CD4-positive, alpha-beta memory T cell (primary cell): Measurements from ENCODE around the gene ATP10A. TPM values are rescaled to one million over a fixed set of nuclear protein-coding genes. Genes with fewer than 3 reads are reported as not detected.
A peak's percentile ranks its signal among the peaks of the same experiment; 100 is the strongest.
"Not testable (repeated sequence)": the region's sequence is repeated elsewhere in the genome, so short reads cannot be mapped to it uniquely, and the experiment has no call there.

ENCODE experiments used
- CTCF ChIA-PET: fragments of 350-600 bp; sonication (Branson Sonifier 250); formaldehyde crosslinking; loops from one replicate; lab custom pipeline; 2021; ENCODE audit warnings: inconsistent platforms; ENCODE audit not compliant: partially characterized antibody; lab: Charles Lee
- POLR2A ChIA-PET: fragments of 350-600 bp; sonication (Branson Sonifier 250); formaldehyde crosslinking; loops from one replicate; lab custom pipeline; 2021; ENCODE audit not compliant: partially characterized antibody; lab: Charles Lee
- DNase-seq, 5 donors: peaks; one replicate each; pipeline versions ENCODE4 v3.0.0 to v3.0.0-alpha.2; 2020 to 2022; ENCODE audit warnings: mixed read lengths in 1 of 5
- H3K27ac ChIP-seq: one replicate; pipeline ENCODE4 v1.7.0; 2013; ENCODE audit warnings: low read depth, low read length
- H3K27me3 ChIP-seq: 2 replicates; pipeline ENCODE4 v1.7.0; 2013; ENCODE audit warnings: mild to moderate bottlenecking, low read length, moderate library complexity; ENCODE audit not compliant: insufficient read depth
- H3K36me3 ChIP-seq: 2 replicates; pipeline ENCODE4 v1.7.0; 2013; ENCODE audit warnings: mild to moderate bottlenecking, low read length, moderate library complexity; ENCODE audit not compliant: insufficient read depth
- H3K4me1 ChIP-seq: 2 replicates; pipeline ENCODE4 v1.7.0; 2013; ENCODE audit warnings: mild to moderate bottlenecking, low read length, moderate library complexity; ENCODE audit not compliant: insufficient read depth
- H3K4me3 ChIP-seq, 2 donors: one replicate each; pipeline ENCODE4 v1.7.0; 2013; ENCODE audit warnings: low read length in 2 of 2, mild to moderate bottlenecking in 1 of 2
- H3K9me3 ChIP-seq, 2 donors: one replicate each; pipeline ENCODE4 v1.7.0; 2013; ENCODE audit warnings: low read length in 2 of 2, control low read depth in 1 of 2; ENCODE audit not compliant: control insufficient read depth in 1 of 2
- H3K27ac Mint-ChIP-seq, 7 donors: one replicate each; pipeline ENCODE4 v1.8.0; 2020 to 2021; ENCODE audit warnings: mixed read lengths in 7 of 7, mild to moderate bottlenecking in 6 of 7, inconsistent platforms in 3 of 7, moderate library complexity in 3 of 7
- H3K27me3 Mint-ChIP-seq, 2 donors: one replicate each; pipeline ENCODE4 v1.8.0; 2020 to 2021; ENCODE audit warnings: mixed read lengths in 2 of 2
- H3K36me3 Mint-ChIP-seq, 2 donors: one replicate each; pipeline ENCODE4 v1.8.0; 2020 to 2021; ENCODE audit warnings: mixed read lengths in 2 of 2, inconsistent platforms in 1 of 2, mild to moderate bottlenecking in 1 of 2
- H3K4me1 Mint-ChIP-seq, 4 donors: one replicate each; pipeline ENCODE4 v1.8.0; 2020 to 2021; ENCODE audit warnings: mixed read lengths in 4 of 4, mild to moderate bottlenecking in 1 of 4
- H3K4me3 Mint-ChIP-seq, 8 donors: one replicate each; pipeline ENCODE4 v1.8.0; 2020 to 2021; ENCODE audit warnings: mixed read lengths in 8 of 8, mild to moderate bottlenecking in 7 of 8, moderate library complexity in 6 of 8, inconsistent platforms in 3 of 8
- H3K9me3 Mint-ChIP-seq, 8 donors: one replicate each; pipeline ENCODE4 v1.8.0; 2020 to 2021; ENCODE audit warnings: mixed read lengths in 8 of 8, mild to moderate bottlenecking in 5 of 8, inconsistent platforms in 3 of 8, moderate library complexity in 1 of 8
- intact Hi-C: fragments of 100-400 bp; cut with micrococcal nuclease; formaldehyde crosslinking; loops from one replicate; pipeline ENCODE4 v1.15.1; 2023
- polyA plus RNA-seq, 2 donors: library from polyadenylated mRNA; unstranded; fragments of 300-500 nt; fragmentation: Illumina TruSeq; gene quantifications; one replicate each; pipeline ENCODE4 v1.2.3, GENCODE V29; 2021
- total RNA-seq, 2 experiments: library from RNA; stranded (reverse); gene quantifications; one replicate each; pipeline ENCODE4 v1.2.3, GENCODE V29; 2021

Gene ATP10A
- total and polyA plus RNA-seq, 4 experiments from 2014 or later, result 2.7 to 51.1 (median 29.7) TPM

DNA sequence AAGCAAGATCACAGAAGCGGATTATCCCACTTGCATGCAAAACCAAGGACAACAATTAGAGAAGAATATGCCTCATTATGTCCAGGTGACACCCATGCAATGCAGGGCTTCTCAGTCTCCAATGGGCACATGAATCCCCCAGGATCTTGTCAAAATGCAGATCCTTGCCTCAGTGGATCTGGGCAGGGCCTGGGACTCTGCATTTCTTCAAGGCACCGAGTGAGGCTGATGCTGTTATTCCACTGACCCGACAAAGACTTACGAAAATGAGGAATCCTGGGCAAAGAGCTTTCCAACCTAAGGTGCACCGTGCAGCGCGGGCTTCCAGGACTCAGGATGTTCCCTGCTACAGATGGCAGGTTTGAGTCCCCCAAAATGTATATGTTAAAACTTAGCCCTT is 99.2 kb downstream of the ATP10A start:
- peaks cover 0 to 2% (median 0%) of the 10 kb centered on the region in 8 donors for H3K9me3 Mint-ChIP-seq
- peaks cover 0 to 9% (median under 1%) of the 10 kb centered on the region in 4 donors for H3K4me1 Mint-ChIP-seq
- Histone ChIP-seq H3K27me3 (no peaks in the 10 kb centered on the region), H3K4me3 (no peak overlapping the region), H3K4me1 (no peaks in the 10 kb centered on the region), H3K9me3 (no peaks in the 10 kb centered on the region), H3K36me3 (no peaks in the 10 kb centered on the region), H3K27ac (no peak overlapping the region)
- H3K4me3 Mint-ChIP-seq, result no peak overlapping the region
- intact Hi-C loops, result no loop called here
- DNase-seq, result no peak
- peaks cover 20 to 38% of the 10 kb centered on the region in 2 donors for H3K36me3 Mint-ChIP-seq
- no peak overlapping the region for H3K27ac Mint-ChIP-seq
- H3K27me3 Mint-ChIP-seq, result no peaks in the 10 kb centered on the region
- ChIA-PET CTCF (interaction anchor here (0.9 kb wide), 1 partner anchor 169 kb away, joined by 3 read pairs; no protein-coding TSS in a partner anchor), POLR2A (no interaction called here)

DNA sequence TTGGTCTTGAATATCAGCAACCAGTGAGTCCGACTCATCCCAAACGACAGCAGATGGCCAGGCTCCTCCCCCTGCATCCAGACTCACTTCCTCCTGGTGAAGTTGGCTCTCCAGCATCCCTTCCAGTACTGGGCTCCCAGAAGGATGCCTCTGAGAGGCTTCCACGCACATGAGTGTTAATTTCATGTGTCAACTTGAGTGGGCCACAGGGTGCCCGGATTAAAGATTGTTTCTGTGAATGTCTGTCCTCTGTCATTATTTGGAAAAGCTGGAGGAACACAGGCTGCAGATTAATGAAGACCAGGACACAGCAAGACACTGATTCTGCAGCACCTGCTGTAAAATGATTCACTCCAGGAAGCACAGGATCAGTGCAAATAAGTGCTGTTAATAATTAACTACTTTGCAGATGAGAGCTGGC is 99.8 kb downstream of the ATP10A start:
- no peaks in the 10 kb centered on the region for H3K9me3 ChIP-seq
- H3K4me1 Mint-ChIP-seq, result peaks cover 0 to 11% (median 2%) of the 10 kb centered on the region in 4 donors
- intact Hi-C loops, result no loop called here
- H3K36me3 Mint-ChIP-seq, result peaks cover 20 to 36% of the 10 kb centered on the region in 2 donors
- H3K4me1 ChIP-seq, result no peaks in the 10 kb centered on the region
- no peak for DNase-seq
- H3K27me3 ChIP-seq, result no peaks in the 10 kb centered on the region
- H3K27ac Mint-ChIP-seq, result peak overlapping the region in 2 of 7 donors; percentile 62 to 73
- no peak overlapping the region for H3K27ac ChIP-seq
- H3K9me3 Mint-ChIP-seq, result peaks cover 0 to 2% (median 0%) of the 10 kb centered on the region in 8 donors
- POLR2A ChIA-PET, result no interaction called here
- no peak overlapping the region for H3K4me3 ChIP-seq
- no peaks in the 10 kb centered on the region for H3K27me3 Mint-ChIP-seq
- H3K4me3 Mint-ChIP-seq, result no peak overlapping the region
- CTCF ChIA-PET, result interaction anchor here (0.9 kb wide), 1 partner anchor 169 kb away, joined by 3 read pairs; no protein-coding TSS in a partner anchor
- no peaks in the 10 kb centered on the region for H3K36me3 ChIP-seq

DNA sequence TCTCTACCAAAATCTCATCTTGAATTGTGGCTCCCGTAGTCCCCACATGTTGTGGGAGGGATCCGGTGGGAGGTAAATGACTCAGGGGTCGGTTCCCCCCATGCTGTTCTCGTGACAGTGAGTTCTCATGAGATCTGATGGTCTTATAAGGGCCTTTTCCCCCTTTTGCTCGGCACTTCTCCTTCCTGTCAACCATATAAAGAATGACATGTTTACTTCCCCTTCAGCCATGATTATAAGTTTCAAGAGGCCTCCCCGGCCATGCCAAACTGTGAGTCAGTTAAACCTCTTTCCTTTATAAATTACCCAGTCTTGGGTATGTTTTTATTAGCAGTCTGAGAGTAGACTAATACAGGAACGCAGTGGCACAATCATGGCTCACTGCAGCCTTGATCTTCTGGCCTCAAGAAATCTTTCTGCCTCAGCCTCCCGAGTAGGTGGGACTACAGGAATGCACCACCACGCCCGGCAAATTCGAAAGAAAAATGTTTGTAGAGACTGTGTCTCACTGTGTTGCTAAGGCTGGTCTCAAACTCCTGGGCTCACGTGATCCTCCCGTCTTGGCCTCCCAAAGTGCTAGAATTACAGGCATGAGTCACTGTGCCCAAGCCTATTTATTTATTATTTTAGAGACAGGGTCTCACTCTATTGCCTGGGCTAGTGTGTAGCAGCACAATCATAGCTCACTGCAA is 101.0 kb downstream of the ATP10A start:
- Mint-ChIP-seq H3K4me3 (no peak overlapping the region), H3K4me1 (peaks cover 0 to 11% (median 2%) of the 10 kb centered on the region in 4 donors), H3K27me3 (no peaks in the 10 kb centered on the region), H3K36me3 (peaks cover 20 to 35% of the 10 kb centered on the region in 2 donors), H3K27ac (peak overlapping the region in 2 of 7 donors; percentile 3 to 39), H3K9me3 (peaks cover 0 to 2% (median 0%) of the 10 kb centered on the region in 8 donors)
- H3K27me3 ChIP-seq, result no peaks in the 10 kb centered on the region
- H3K27ac ChIP-seq, result no peak overlapping the region
- no peaks in the 10 kb centered on the region for H3K9me3 ChIP-seq
- H3K36me3 ChIP-seq, result no peaks in the 10 kb centered on the region
- POLR2A ChIA-PET, result no interaction called here
- no peak for DNase-seq
- CTCF ChIA-PET, result no interaction called here
- intact Hi-C loops, result no loop called here
- H3K4me3 ChIP-seq, result no peak overlapping the region
- no peaks in the 10 kb centered on the region for H3K4me1 ChIP-seq

DNA sequence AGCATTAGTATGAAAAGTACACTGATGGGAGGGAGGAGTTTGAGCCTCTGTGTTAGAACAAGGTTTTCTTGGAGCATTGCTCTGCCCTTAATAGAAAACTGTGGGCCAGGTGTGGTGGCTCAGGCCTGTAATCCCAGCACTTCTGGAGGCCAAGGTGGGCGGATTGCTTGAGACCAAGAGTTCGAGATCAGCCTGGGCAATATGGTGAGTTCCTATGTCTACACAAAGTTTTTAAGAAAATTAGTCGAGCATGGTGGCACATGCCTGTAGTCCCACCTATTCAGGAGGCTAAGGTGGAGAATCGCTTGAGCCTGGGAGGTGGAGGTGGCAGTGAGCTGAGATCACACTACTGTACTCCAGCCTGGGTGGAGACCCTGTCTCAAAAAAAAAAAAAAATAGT is 103.7 kb downstream of the ATP10A start:
- peaks cover 0 to 5% (median 2%) of the 10 kb centered on the region in 4 donors for H3K4me1 Mint-ChIP-seq
- DNase-seq, result no peak
- intact Hi-C loops, result no loop called here
- peaks cover 23 to 29% of the 10 kb centered on the region in 2 donors for H3K36me3 Mint-ChIP-seq
- H3K27me3 ChIP-seq, result no peaks in the 10 kb centered on the region
- POLR2A ChIA-PET, result no interaction called here
- no peaks in the 10 kb centered on the region for H3K9me3 ChIP-seq
- H3K27ac Mint-ChIP-seq, result no peak overlapping the region
- H3K36me3 ChIP-seq, result no peaks in the 10 kb centered on the region
- H3K4me3 Mint-ChIP-seq, result no peak overlapping the region
- peaks cover 0 to 3% (median 0%) of the 10 kb centered on the region in 8 donors for H3K9me3 Mint-ChIP-seq
- no peaks in the 10 kb centered on the region for H3K27me3 Mint-ChIP-seq
- H3K4me1 ChIP-seq, result no peaks in the 10 kb centered on the region
- no peak overlapping the region for H3K27ac ChIP-seq
- CTCF ChIA-PET, result no interaction called here
- H3K4me3 ChIP-seq, result no peak overlapping the region

DNA sequence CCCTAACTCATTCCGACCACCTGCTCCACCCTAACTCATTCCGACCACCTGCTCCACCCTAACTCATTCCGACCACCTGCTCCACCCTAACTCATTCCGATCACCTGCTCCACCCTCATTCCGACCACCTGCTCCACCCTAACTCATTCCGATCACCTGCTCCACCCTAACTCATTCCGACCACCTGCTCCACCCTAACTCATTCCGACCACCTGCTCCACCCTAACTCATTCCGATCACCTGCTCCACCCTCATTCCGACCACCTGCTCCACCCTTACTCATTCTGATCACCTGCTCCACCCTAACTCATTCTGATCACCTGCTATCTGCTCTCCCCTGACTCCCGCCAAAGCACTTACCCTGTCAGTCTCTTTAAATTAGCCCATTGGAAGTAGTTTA is 104.5 kb downstream of the ATP10A start:
- H3K9me3 ChIP-seq, CTCF ChIA-PET, H3K4me3 Mint-ChIP-seq, H3K27me3 ChIP-seq, H3K9me3 Mint-ChIP-seq, DNase-seq, H3K27me3 Mint-ChIP-seq, H3K36me3 ChIP-seq, intact Hi-C loops, H3K4me1 Mint-ChIP-seq, H3K4me3 ChIP-seq, H3K4me1 ChIP-seq, H3K27ac ChIP-seq, H3K27ac Mint-ChIP-seq, POLR2A ChIA-PET: not testable (repeated sequence)
- H3K36me3 Mint-ChIP-seq, result peaks cover 16 to 27% of the 10 kb centered on the region in 2 donors

DNA sequence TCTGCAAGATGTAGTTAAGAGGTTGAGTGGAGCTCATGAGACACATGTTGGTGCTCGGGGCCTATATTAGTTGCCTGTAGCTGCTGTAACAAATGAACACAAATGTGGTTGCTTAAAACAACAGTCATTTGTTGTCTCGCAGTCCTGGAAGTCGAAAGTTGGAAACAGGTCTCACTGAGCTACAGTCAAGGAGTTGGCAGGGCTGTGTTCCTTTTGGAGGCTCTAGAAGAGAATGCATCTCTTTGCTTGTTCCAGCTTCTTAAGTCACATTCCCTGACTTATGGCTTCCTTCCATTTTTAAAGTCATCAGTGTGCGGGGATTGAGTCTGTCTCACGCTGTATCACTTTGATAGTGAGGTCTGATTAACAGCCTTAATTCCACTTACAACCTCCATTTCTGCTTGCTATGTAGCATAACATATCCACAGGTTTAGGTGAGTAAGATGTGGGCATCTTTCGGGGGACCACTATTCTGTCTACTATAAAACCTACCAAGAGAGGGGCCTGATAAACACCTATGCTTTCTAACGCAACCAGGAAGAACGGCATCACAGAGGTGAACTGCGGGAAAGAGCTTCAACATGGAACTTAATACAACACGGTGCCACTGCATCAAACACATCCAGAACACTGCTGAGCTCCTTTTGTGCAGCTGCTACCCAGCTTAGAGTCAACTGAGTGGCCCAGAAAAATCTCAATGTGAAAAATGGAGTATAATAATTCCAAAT is 119.4 kb downstream of the ATP10A start:
- Mint-ChIP-seq H3K27ac (no peak overlapping the region), H3K4me1 (peaks cover 11 to 30% (median 21%) of the 10 kb centered on the region in 4 donors), H3K4me3 (no peak overlapping the region), H3K27me3 (no peaks in the 10 kb centered on the region), H3K9me3 (no peaks in the 10 kb centered on the region), H3K36me3 (peaks cover 0 to 8% of the 10 kb centered on the region in 2 donors)
- H3K4me3 ChIP-seq, result no peak overlapping the region
- H3K27ac ChIP-seq, result no peak overlapping the region
- no peaks in the 10 kb centered on the region for H3K9me3 ChIP-seq
- POLR2A ChIA-PET, result no interaction called here
- no peak for DNase-seq
- peaks cover 6% of the 10 kb centered on the region for H3K4me1 ChIP-seq
- CTCF ChIA-PET, result interaction anchor here (4.1 kb wide), 1 partner anchor 189 kb away, joined by 15 read pairs; no protein-coding TSS in a partner anchor
- no peaks in the 10 kb centered on the region for H3K36me3 ChIP-seq
- H3K27me3 ChIP-seq, result no peaks in the 10 kb centered on the region
- intact Hi-C loops, result loop anchor here (10.0 kb wide), 1 partner anchor 121 kb away; the partner anchor contains the start of gene ATP10A
